T-cell (primary cell): ENCODE data around the gene ZCWPW1. TPM values are rescaled to one million over a fixed set of nuclear protein-coding genes. Genes with fewer than 3 reads are reported as not detected.

Source experiments
- ATAC-seq, 4 experiments: fragments of 200-7000 bp in 3 of 4; fragments of 150-1000 bp in 1 of 4; cut with Tn5 transposase; replicated peaks in 1 of 4; 1 replicate in 3 of 4; 2 replicates in 1 of 4; pipeline ENCODE4 v1.10.0; 2021; ENCODE audit warnings: moderate library complexity in 3 of 4, mild to moderate bottlenecking in 2 of 4, moderate number of reproducible peaks in 1 of 4
- CTCF ChIA-PET, 2 donors: fragments of 300-600 bp; sonication (Branson Sonifier 250); formaldehyde crosslinking; loops; one replicate each; lab custom pipeline; 2022; ENCODE audit warnings: antibody characterized with exemption in 2 of 2; lab: Charles Lee
- POLR2A ChIA-PET, 2 donors: fragments of 300-600 bp; sonication (Branson Sonifier 250); formaldehyde crosslinking; loops; one replicate each; lab custom pipeline; 2022; ENCODE audit warnings: antibody characterized with exemption in 2 of 2; lab: Charles Lee
- DNase-seq, 35 experiments: peaks; one replicate each; pipeline versions ENCODE4 v3.0.0 to v3.0.0-alpha.2; 2013 to 2023
- H3K27ac ChIP-seq: one replicate; pipeline ENCODE4 v1.5.1; 2013; ENCODE audit warnings: low read length
- H3K27me3 ChIP-seq, 2 experiments: replicated peaks in 1 of 2; 1 replicate in 1 of 2; 2 replicates in 1 of 2; pipeline versions ENCODE4 v1.6.1 to v1.7.0; 2013; ENCODE audit warnings: low read length in 1 of 2, mixed read lengths in 1 of 2; ENCODE audit not compliant: control insufficient read depth in 2 of 2, insufficient read depth in 2 of 2; ENCODE audit errors: extremely low read depth in 1 of 2
- H3K36me3 ChIP-seq, 2 donors: 1 replicate in 1 of 2; 2 replicates in 1 of 2; pipeline versions ENCODE4 v1.6.1 to v1.7.0; 2013; ENCODE audit warnings: low read length in 1 of 2; ENCODE audit not compliant: control insufficient read depth in 2 of 2, insufficient read depth in 1 of 2; ENCODE audit errors: extremely low read depth in 1 of 2
- H3K4me1 ChIP-seq, 2 experiments: 1 replicate in 1 of 2; 2 replicates in 1 of 2; pipeline versions ENCODE4 v1.6.1 to v1.7.0; 2013; ENCODE audit warnings: low read length in 2 of 2, mixed read lengths in 1 of 2; ENCODE audit not compliant: insufficient read depth in 2 of 2, control insufficient read depth in 1 of 2; ENCODE audit errors: extremely low read depth in 1 of 2
- H3K4me3 ChIP-seq, 2 donors: 1 replicate in 1 of 2; 2 replicates in 1 of 2; pipeline versions ENCODE4 v1.5.1 to v1.7.0; 2013; ENCODE audit warnings: mild to moderate bottlenecking in 2 of 2, low read length in 1 of 2, moderate library complexity in 1 of 2; ENCODE audit not compliant: control insufficient read depth in 1 of 2; ENCODE audit errors: extremely low read depth in 1 of 2
- H3K9me3 ChIP-seq: 2 replicates; pipeline ENCODE4 v1.7.0; 2013
- H3K27ac Mint-ChIP-seq, 2 donors: one replicate each; pipeline ENCODE4 v1.8.0; 2020 to 2021; ENCODE audit warnings: mild to moderate bottlenecking in 2 of 2, mixed read lengths in 2 of 2
- H3K27me3 Mint-ChIP-seq, 2 donors: one replicate each; pipeline ENCODE4 v1.8.0; 2021 to 2022; ENCODE audit warnings: mixed read lengths in 2 of 2
- H3K36me3 Mint-ChIP-seq: one replicate; pipeline ENCODE4 v1.8.0; 2021; ENCODE audit warnings: mixed read lengths
- H3K4me1 Mint-ChIP-seq, 3 donors: one replicate each; pipeline ENCODE4 v1.8.0; 2020 to 2022; ENCODE audit warnings: mixed read lengths in 3 of 3, mild to moderate bottlenecking in 1 of 3
- H3K4me3 Mint-ChIP-seq, 3 donors: one replicate each; pipeline ENCODE4 v1.8.0; 2020 to 2022; ENCODE audit warnings: mild to moderate bottlenecking in 3 of 3, mixed read lengths in 3 of 3, moderate library complexity in 3 of 3
- H3K9me3 Mint-ChIP-seq, 3 donors: one replicate each; pipeline ENCODE4 v1.8.0; 2020 to 2022; ENCODE audit warnings: mixed read lengths in 3 of 3
- WGBS: methylation state at CpG from one replicate; pipeline ENCODE4 v1.1.5; 2013; ENCODE audit warnings: missing lambda C conversion rate; ENCODE audit not compliant: insufficient coverage; 5-methylcytosine and 5-hydroxymethylcytosine counted together
- total RNA-seq, 35 experiments: library from RNA in 6 of 35; stranded (reverse) in 6 of 35; fragments of 120-200 nt in 1 of 35; gene quantifications; one replicate each; pipeline versions ENCODE4 v1.2.1 to v1.2.4 and lab custom pipeline; 2013 to 2026

ZCWPW1 gene
- total RNA-seq, 5 donors from 2014 or later (not counting 1 experiment from before 2014, with no cell fraction given), result 6.9 to 13.9 (median 12.0) TPM

GRCh38 chr7:100466653-100467605, 38.4 kb upstream of the ZCWPW1 start:
- WGBS, result 96% methylated on average over 15 of the region's 32 CpGs
- ATAC-seq (no peak), DNase-seq (no peak)
- POLR2A ChIA-PET, result no interaction called here
- H3K27me3 ChIP-seq, result no peaks in the 10 kb centered on the region
- CTCF ChIA-PET, result no interaction called here
- Mint-ChIP-seq H3K36me3 (peaks cover 5% of the 10 kb centered on the region), H3K27me3 (no peaks in the 10 kb centered on the region), H3K4me3 (no peak overlapping the region), H3K9me3 (no peaks in the 10 kb centered on the region), H3K4me1 (peaks cover 6 to 18% (median 18%) of the 10 kb centered on the region in 3 donors), H3K27ac (no peak overlapping the region)
- H3K4me3 ChIP-seq, result no peak overlapping the region
- peaks cover 0 to 53% of the 10 kb centered on the region in 2 donors for H3K36me3 ChIP-seq
- peaks cover 0 to 21% of the 10 kb centered on the region in 2 experiments for H3K4me1 ChIP-seq
- no peaks in the 10 kb centered on the region for H3K9me3 ChIP-seq
- no peak overlapping the region for H3K27ac ChIP-seq

- Mint-ChIP-seq H3K36me3 (peaks cover 4% of the 10 kb centered on the region), H3K4me1 (peaks cover 6 to 16% (median 14%) of the 10 kb centered on the region in 3 donors), H3K27ac (peak overlapping the region; percentile 39 to 58), H3K9me3 (no peaks in the 10 kb centered on the region), H3K4me3 (no peak overlapping the region), H3K27me3 (no peaks in the 10 kb centered on the region)
- Histone ChIP-seq H3K4me3 (no peak overlapping the region), H3K9me3 (no peaks in the 10 kb centered on the region), H3K27ac (no peak overlapping the region), H3K4me1 (peaks cover 0 to 21% of the 10 kb centered on the region in 2 experiments), H3K36me3 (peaks cover 8 to 47% of the 10 kb centered on the region in 2 donors), H3K27me3 (no peaks in the 10 kb centered on the region)
- 65% methylated on average over 10 of the region's 17 CpGs for WGBS
- ATAC-seq, result no peak
- ChIA-PET CTCF (interaction anchor here in 1 of 2 donors (0.6 to 0.7 kb wide), 2 partner anchors 227 to 433 kb away, joined by 3 to 4 read pairs; no protein-coding TSS in a partner anchor), POLR2A (interaction anchor here in 1 of 2 donors (0.7 kb wide), 1 partner anchor 12 kb away, joined by 4 read pairs; no protein-coding TSS in a partner anchor)
- no peak for DNase-seq
These were observed 37.3 kb upstream of the ZCWPW1 start for GRCh38 chr7:100465702-100466311.

DNA sequence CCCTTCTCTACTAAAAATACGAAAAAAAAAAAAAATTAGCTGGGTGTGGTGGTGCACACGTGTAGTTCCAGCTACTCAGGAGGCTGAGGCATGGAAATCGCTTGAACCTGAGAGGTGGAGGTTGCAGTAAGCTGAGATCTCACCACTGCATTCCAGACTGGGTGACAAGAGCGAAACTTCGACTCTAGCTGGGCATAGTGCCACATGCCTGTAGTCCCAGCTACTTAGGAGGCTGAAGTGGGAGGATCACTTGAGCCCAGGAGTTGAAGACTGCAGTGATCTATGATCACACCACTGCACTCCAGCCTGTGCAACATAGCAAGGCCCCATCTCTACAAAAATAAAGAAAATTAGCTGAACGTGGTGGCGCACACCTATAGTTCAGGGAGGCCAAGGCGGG, 36.8 kb upstream of the ZCWPW1 start:
- Mint-ChIP-seq H3K36me3 (peaks cover 2% of the 10 kb centered on the region), H3K27me3 (no peaks in the 10 kb centered on the region), H3K4me1 (peaks cover 6 to 12% (median 10%) of the 10 kb centered on the region in 3 donors), H3K9me3 (no peaks in the 10 kb centered on the region), H3K27ac (peak overlapping the region; percentile 39 to 58), H3K4me3 (no peak overlapping the region)
- no CpG with 5 or more reads among the region's 8 CpGs for WGBS
- H3K27ac ChIP-seq, result no peak overlapping the region
- H3K36me3 ChIP-seq, result peaks cover 10 to 45% of the 10 kb centered on the region in 2 donors
- DNase-seq, result no peak
- no peak overlapping the region for H3K4me3 ChIP-seq
- ChIA-PET CTCF (interaction anchor here (0.6 to 0.7 kb wide), 3 partner anchors 10 to 434 kb away, joined by 3 to 5 read pairs (median 4); no protein-coding TSS in a partner anchor), POLR2A (interaction anchor here in 1 of 2 donors (0.7 kb wide), 1 partner anchor 11 kb away, joined by 4 read pairs; no protein-coding TSS in a partner anchor)
- H3K27me3 ChIP-seq, result no peaks in the 10 kb centered on the region
- H3K4me1 ChIP-seq, result peaks cover 0 to 21% of the 10 kb centered on the region in 2 experiments
- no peaks in the 10 kb centered on the region for H3K9me3 ChIP-seq
- no peak for ATAC-seq

DNA sequence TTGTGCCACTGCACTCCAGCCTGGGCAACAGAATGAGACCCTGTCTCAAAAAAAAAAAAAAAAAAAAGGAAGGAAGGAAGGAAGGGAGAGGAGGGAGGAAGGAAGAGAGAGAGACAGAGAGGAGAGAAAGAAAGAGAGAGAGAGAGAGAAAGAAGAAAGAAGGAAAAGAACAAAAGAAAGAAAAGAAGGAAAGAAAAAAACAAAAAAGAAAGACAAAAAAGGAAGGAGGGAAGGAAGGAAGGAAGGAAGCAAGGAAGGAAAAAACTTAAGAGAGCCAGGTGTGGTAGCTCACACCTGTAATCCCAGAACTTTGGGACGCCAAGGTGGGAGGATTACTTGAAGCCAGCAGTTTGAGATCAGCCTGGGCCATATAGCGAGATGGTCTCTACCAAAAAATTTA, 36.3 kb upstream of the ZCWPW1 start:
- peaks cover 10 to 42% of the 10 kb centered on the region in 2 donors for H3K36me3 ChIP-seq

GRCh38 chr7:100464210-100464660, 35.7 kb upstream of the ZCWPW1 start, which contains the start of gene SPACDR:
SPACDR (minus strand) TSS chr7:100464260; CDS start chr7:100464025, 235 bp downstream.
- Histone ChIP-seq H3K36me3 (peaks cover 10 to 41% of the 10 kb centered on the region in 2 donors), H3K4me3 (no peak within 1 kb of the TSS), H3K27me3 (no peaks in the 10 kb centered on the region), H3K4me1 (peaks cover 0 to 11% of the 10 kb centered on the region in 2 experiments), H3K9me3 (no peaks in the 10 kb centered on the region), H3K27ac (no peak within 1 kb of the TSS)
- ChIA-PET CTCF (interaction anchor here (0.6 kb wide), 2 partner anchors 241 to 1035 kb away, joined by 3 to 4 read pairs; no protein-coding TSS in a partner anchor), POLR2A (no interaction called here)
- Mint-ChIP-seq H3K27me3 (no peaks in the 10 kb centered on the region), H3K9me3 (no peaks in the 10 kb centered on the region), H3K27ac (no peak within 1 kb of the TSS), H3K4me3 (no peak within 1 kb of the TSS), H3K36me3 (peaks cover 6% of the 10 kb centered on the region), H3K4me1 (peaks cover 0 to 4% (median 3%) of the 10 kb centered on the region in 3 donors)
- DNase-seq, result no peak
- ATAC-seq, result no peak
- 100% methylated on average over 2 of the region's 7 CpGs for WGBS

More for the DNA sequence above, 36.3 kb upstream of the ZCWPW1 start:
- no peaks in the 10 kb centered on the region for H3K27me3 Mint-ChIP-seq
- no peak for DNase-seq
- 100% methylated on average over 1 of the region's 2 CpGs for WGBS
- Histone ChIP-seq H3K9me3 (no peaks in the 10 kb centered on the region), H3K27ac (no peak overlapping the region), H3K27me3 (no peaks in the 10 kb centered on the region), H3K4me1 (peaks cover 0 to 17% of the 10 kb centered on the region in 2 experiments), H3K4me3 (no peak overlapping the region)
- H3K9me3 Mint-ChIP-seq, result no peaks in the 10 kb centered on the region
- no peak for ATAC-seq
- no peak overlapping the region for H3K27ac Mint-ChIP-seq
- CTCF ChIA-PET, result interaction anchor here (0.6 to 0.7 kb wide), 2 partner anchors 10 to 1035 kb away, joined by 3 to 5 read pairs; no protein-coding TSS in a partner anchor
- no peak overlapping the region for H3K4me3 Mint-ChIP-seq
- H3K36me3 Mint-ChIP-seq, result peaks cover 2% of the 10 kb centered on the region
- H3K4me1 Mint-ChIP-seq, result peaks cover 2 to 8% (median 7%) of the 10 kb centered on the region in 3 donors
- POLR2A ChIA-PET, result no interaction called here

GRCh38 chr7:100457033-100457432, 28.5 kb upstream of the ZCWPW1 start:
- WGBS, result no CpG with 5 or more reads among the region's 6 CpGs
- no peaks in the 10 kb centered on the region for H3K9me3 Mint-ChIP-seq
- peaks cover 9% of the 10 kb centered on the region for H3K36me3 Mint-ChIP-seq
- no peak overlapping the region for H3K27ac Mint-ChIP-seq
- DNase-seq (no peak), ATAC-seq (no peak)
- ChIA-PET CTCF (interaction anchor here in 1 of 2 donors (0.6 to 1.5 kb wide), 3 partner anchors 12 to 224 kb away, joined by 3 to 6 read pairs (median 5); no protein-coding TSS in a partner anchor), POLR2A (no interaction called here)
- H3K4me3 Mint-ChIP-seq, result no peak overlapping the region
- no peaks in the 10 kb centered on the region for H3K27me3 Mint-ChIP-seq
- Histone ChIP-seq H3K4me3 (no peak overlapping the region), H3K9me3 (no peaks in the 10 kb centered on the region), H3K27me3 (no peaks in the 10 kb centered on the region), H3K27ac (no peak overlapping the region), H3K36me3 (peaks cover 8 to 10% of the 10 kb centered on the region in 2 donors), H3K4me1 (peaks cover 0 to 17% of the 10 kb centered on the region in 2 experiments)
- peaks cover 9 to 18% (median 16%) of the 10 kb centered on the region in 3 donors for H3K4me1 Mint-ChIP-seq
